HuH-7.5 (cell line): ENCODE measurements around the gene MYL12B.

Experiments used
- DNase-seq: peaks from one replicate; pipeline ENCODE4 v3.0.0; 2011; ENCODE audit warnings: low spot score

MYL12B gene

GRCh38 chr18:3235846-3236245, 26.1 kb upstream of the MYL12B start:
- no peak for DNase-seq

GRCh38 chr18:3236470-3236869, 25.5 kb upstream of the MYL12B start:
- DNase-seq = no peak

- DNase-seq = no peak
Observed at GRCh38 chr18:3238742-3239141, 23.2 kb upstream of the MYL12B start.

- no peak for DNase-seq
Observed at GRCh38 chr18:3245185-3245564, 16.8 kb upstream of the MYL12B start.

- DNase-seq = peak; percentile 64
Observed at GRCh38 chr18:3245853-3246634, 15.9 kb upstream of the MYL12B start.

- no peak for DNase-seq
Observed at GRCh38 chr18:3246635-3247239, 15.2 kb upstream of the MYL12B start.

- peak; percentile 83 for DNase-seq
Observed at GRCh38 chr18:3247240-3248061, 14.5 kb upstream of the MYL12B start, which contains the start of gene MYL12A. TSS of gene MYL12A (plus strand) at chr18:3247801. CDS start at chr18:3253248, 5,447 bp downstream.

- DNase-seq = no peak
Observed at GRCh38 chr18:3248062-3248657, 13.8 kb upstream of the MYL12B start.

- no peak for DNase-seq
Observed at GRCh38 chr18:3248658-3249359, 13.1 kb upstream of the MYL12B start.

- no peak for DNase-seq
Observed at GRCh38 chr18:3250237-3251107, 11.5 kb upstream of the MYL12B start.

GRCh38 chr18:3251249-3251962, 10.5 kb upstream of the MYL12B start:
- DNase-seq = no peak

- DNase-seq = no peak
Observed at GRCh38 chr18:3251963-3252277, 10.0 kb upstream of the MYL12B start.

GRCh38 chr18:3252843-3253242, 9.1 kb upstream of the MYL12B start:
- DNase-seq = no peak

GRCh38 chr18:3254725-3255124, 7.2 kb upstream of the MYL12B start:
- no peak for DNase-seq

GRCh38 chr18:3255611-3256165, 6.2 kb upstream of the MYL12B start:
- no peak for DNase-seq

- DNase-seq = no peak
Observed at GRCh38 chr18:3256693-3257626, 5.0 kb upstream of the MYL12B start.

GRCh38 chr18:3257627-3258120, 4.3 kb upstream of the MYL12B start:
- DNase-seq = no peak

GRCh38 chr18:3260995-3261372, 949 bp upstream of the MYL12B start:
- no peak for DNase-seq
